Ovary (tissue), 9 donors: Measurements from ENCODE around the gene PCBP3. TPM values are rescaled to one million over a fixed set of nuclear protein-coding genes. Genes with fewer than 3 reads are reported as not detected.
"Not testable (repeated sequence)": the region's sequence is repeated elsewhere in the genome, so short reads cannot be mapped to it uniquely, and the experiment has no call there.

ENCODE experiments used
- DNase-seq, 5 donors: peaks; one replicate each; pipeline ENCODE4 v3.0.0-alpha.2; 2019 to 2020
- H3K27ac ChIP-seq, 2 donors: fragments of 200-600 bp; one replicate each; pipeline versions ENCODE4 v1.5.1 to v1.8.0; 2019 to 2022
- H3K27me3 ChIP-seq: fragments of 200-600 bp; one replicate; pipeline ENCODE4 v1.8.0; 2022
- H3K36me3 ChIP-seq: fragments of 200-600 bp; sonication (generic); one replicate; pipeline ENCODE4 v1.5.1; 2019
- H3K4me1 ChIP-seq: one replicate; pipeline ENCODE4 v1.8.1; 2013; ENCODE audit warnings: mild to moderate bottlenecking, moderate library complexity; ENCODE audit not compliant: insufficient read depth
- H3K4me3 ChIP-seq: fragments of 200-600 bp; sonication (generic); one replicate; pipeline ENCODE4 v1.5.1; 2017
- H3K9me3 ChIP-seq, 2 donors: fragments of 200-600 bp in 1 of 2; sonication (generic) in 1 of 2; one replicate each; pipeline versions ENCODE4 v1.5.1 to v1.8.1; 2013 to 2019; ENCODE audit warnings: mild to moderate bottlenecking in 1 of 2, moderate library complexity in 1 of 2
- CTCF ChIP-seq, 3 donors: fragments of 450-650 bp in 2 of 3; fragments of 200-600 bp in 1 of 3; IDR thresholded peaks; one replicate each; pipeline versions ENCODE4 v1.5.1 to v1.8.0; 2016 to 2022; ENCODE audit warnings: antibody characterized with exemption in 3 of 3, mild to moderate bottlenecking in 1 of 3
- EP300 ChIP-seq: sonication (generic); formaldehyde crosslinking; IDR thresholded peaks from one replicate; pipeline ENCODE4 v1.6.1; 2017; ENCODE audit warnings: antibody characterized with exemption
- POLR2A ChIP-seq: fragments of 450-650 bp; IDR thresholded peaks from one replicate; pipeline ENCODE4 v1.6.1; 2017; ENCODE audit warnings: antibody characterized with exemption, mild to moderate bottlenecking, moderate library complexity
- WGBS, 3 donors: extraction: QIAGEN DNeasy Blood & Tissue Kit in 1 of 3; methylation state at CpG; one replicate each; pipeline versions ENCODE4 v1.1.5 to v1.1.7; 2013 to 2017; 5-methylcytosine and 5-hydroxymethylcytosine counted together
- intact Hi-C, 4 donors: fragments of 100-400 bp; cut with DNase I; formaldehyde crosslinking; loops; one replicate each; pipeline versions ENCODE4 v1.11.0 to v1.15.1; 2022 to 2023
- polyA plus RNA-seq, 2 donors: library from polyadenylated mRNA; stranded (reverse); fragments of 200-250 nt in 1 of 2; fragments of 350-450 nt in 1 of 2; fragmentation: Illumina TruSeq in 1 of 2; extraction: RNeasy Lipid Tissue Mini Kit (QIAGEN cat#74804) in 1 of 2; gene quantifications; one replicate each; pipeline ENCODE4 v1.2.3, GENCODE V29; 2013 to 2014
- total RNA-seq, 7 donors: library from RNA; depleted of rRNA in 2 of 7; stranded (reverse); fragments of >200 nt in 2 of 7; fragmentation: NEBNext Ultra II Directional in 3 of 7; extraction: Animal tissue kit (Norgen Biotek cat#: 25700) in 3 of 7; gene quantifications; one replicate each; pipeline versions ENCODE4 v1.1.0 to v1.2.4, GENCODE V29; 2016 to 2023
- donor health status: DM: no; HTN: no; CAD: no; lungs with moderate emphysema.
- donor health status: DM: no; HTN: no; CAD: no.
- donor health status: Bipolar disorder and iron deficiency.
- donor health status: DM: yes; HTN: yes; CAD: no.
- donor health status: DM: no; HTN: no; CAD: no.
- donor health status: DM: yes; HTN: yes; CAD: no.

PCBP3 gene
- total and polyA plus RNA-seq, 9 donors = 2.4 to 10.1 (median 5.4) TPM

DNA sequence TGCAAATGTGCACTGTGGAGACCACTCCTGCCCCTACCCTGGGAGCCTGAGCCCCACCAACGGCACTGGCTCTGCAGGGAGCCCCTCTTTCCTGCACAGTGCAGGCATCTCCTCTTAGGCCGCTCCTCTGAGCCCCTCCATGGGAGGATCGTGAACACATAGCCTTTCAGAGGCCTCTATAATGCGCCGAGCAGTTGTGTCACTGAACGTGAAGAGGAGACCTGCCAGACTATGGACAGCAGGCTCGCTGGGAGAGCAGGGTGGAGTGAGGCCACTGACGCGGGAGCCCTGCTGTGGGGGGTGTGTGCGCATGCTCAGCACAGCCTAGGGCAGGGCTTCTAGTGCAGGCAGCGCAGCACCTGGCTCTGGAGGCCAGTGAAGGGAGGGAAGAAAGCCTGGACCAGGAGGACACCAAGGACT is 186.7 kb downstream of the PCBP3 start:
- WGBS, 3 donors = 63 to 78% (median 74%) methylated on average over 11 of the region's 11 CpGs

GRCh38 chr21:45830720-45831366 is 187.3 kb downstream of the PCBP3 start:
- Histone ChIP-seq H3K27ac (no peak overlapping the region), H3K4me3 (no peak overlapping the region), H3K27me3 (no peaks in the 10 kb centered on the region), H3K9me3 (no peaks in the 10 kb centered on the region), H3K36me3 (no peaks in the 10 kb centered on the region), H3K4me1 (no peaks in the 10 kb centered on the region)
- intact Hi-C loops = no loop called here
- DNase-seq = no peak
- WGBS, 3 donors = 73 to 81% (median 75%) methylated on average over 21 of the region's 21 CpGs
- no peak for TF ChIP-seq POLR2A
- TF ChIP-seq CTCF (IDR thresholded peaks at IDR 0.05) = no peak
- no peak for TF ChIP-seq EP300

More for the DNA sequence above, 186.7 kb downstream of the PCBP3 start:
- Histone ChIP-seq H3K27ac (no peak overlapping the region), H3K9me3 (no peaks in the 10 kb centered on the region), H3K4me1 (no peaks in the 10 kb centered on the region), H3K27me3 (no peaks in the 10 kb centered on the region), H3K4me3 (no peak overlapping the region), H3K36me3 (no peaks in the 10 kb centered on the region)
- TF ChIP-seq POLR2A (no peak), CTCF (IDR thresholded peaks at IDR 0.05) (no peak), EP300 (no peak)
- intact Hi-C loops = no loop called here
- no peak for DNase-seq

GRCh38 chr21:45831991-45832740 is 188.6 kb downstream of the PCBP3 start:
- Histone ChIP-seq H3K9me3 (no peaks in the 10 kb centered on the region), H3K36me3 (no peaks in the 10 kb centered on the region), H3K27ac (no peak overlapping the region), H3K4me1 (no peaks in the 10 kb centered on the region), H3K27me3 (no peaks in the 10 kb centered on the region), H3K4me3 (no peak overlapping the region)
- WGBS, 3 donors = 57 to 59% (median 59%) methylated on average over 14 of the region's 14 CpGs
- intact Hi-C loops = no loop called here
- DNase-seq = no peak
- TF ChIP-seq CTCF (IDR thresholded peaks at IDR 0.05) = no peak
- no peak for TF ChIP-seq EP300
- TF ChIP-seq POLR2A = no peak

GRCh38 chr21:45832741-45833235 is 189.3 kb downstream of the PCBP3 start:
- H3K4me1 ChIP-seq, H3K36me3 ChIP-seq, DNase-seq, intact Hi-C loops, H3K4me3 ChIP-seq, H3K27me3 ChIP-seq, H3K9me3 ChIP-seq, H3K27ac ChIP-seq: not testable (repeated sequence)
- WGBS, 3 donors = 87 to 94% (median 92%) methylated on average over 12 of the region's 12 CpGs

DNA sequence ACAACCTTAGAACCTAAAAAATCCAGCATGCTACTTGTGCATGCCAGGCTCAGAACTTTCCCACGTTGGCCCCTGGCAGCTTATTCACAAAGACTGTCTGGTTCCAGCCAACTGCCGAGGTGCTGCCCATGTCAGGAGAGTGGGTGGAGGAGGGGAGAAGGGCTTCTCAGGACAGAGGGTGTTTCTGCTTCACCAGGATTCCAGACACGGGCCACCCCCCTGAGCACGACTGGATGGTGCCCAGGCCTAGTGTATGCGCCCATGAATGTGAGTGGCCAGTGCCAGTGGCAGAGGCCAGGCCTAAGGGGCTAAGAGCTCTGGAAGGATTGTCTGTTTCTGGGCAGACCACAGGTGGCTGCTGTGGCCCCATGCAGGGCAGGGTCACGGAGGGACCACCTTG is 189.9 kb downstream of the PCBP3 start:
- Histone ChIP-seq H3K27ac (no peak overlapping the region), H3K9me3 (no peaks in the 10 kb centered on the region), H3K4me3 (no peak overlapping the region), H3K27me3 (no peaks in the 10 kb centered on the region), H3K4me1 (no peaks in the 10 kb centered on the region), H3K36me3 (no peaks in the 10 kb centered on the region)
- 82 to 91% (median 84%) methylated on average over 6 of the region's 6 CpGs for WGBS, 3 donors
- no peak for TF ChIP-seq POLR2A
- no peak for TF ChIP-seq CTCF (IDR thresholded peaks at IDR 0.05)
- TF ChIP-seq EP300 = no peak
- DNase-seq = no peak
- intact Hi-C loops = no loop called here
